Upper lobe of left lung (tissue), 4 donors: ENCODE measurements around the gene MYO15A.

Experiments used
- CTCF ChIP-seq, 6 experiments: fragments of 450-650 bp in 4 of 6; fragments of 200-600 bp in 2 of 6; sonication (generic) in 2 of 6; IDR thresholded peaks; one replicate each; pipeline ENCODE4 v1.5.1; 2016 to 2019; ENCODE audit warnings: antibody characterized with exemption in 6 of 6
- EP300 ChIP-seq, 4 donors: sonication (generic); formaldehyde crosslinking; IDR thresholded peaks; one replicate each; pipeline ENCODE4 v1.5.1; 2017; ENCODE audit warnings: antibody characterized with exemption in 4 of 4, control low read depth in 2 of 4
- POLR2A ChIP-seq, 4 donors: fragments of 450-650 bp; IDR thresholded peaks; one replicate each; pipeline ENCODE4 v1.5.1; 2016 to 2017; ENCODE audit warnings: antibody characterized with exemption in 4 of 4, mild to moderate bottlenecking in 2 of 4
- POLR2AphosphoS5 ChIP-seq, 2 donors: sonication (generic); formaldehyde crosslinking; IDR thresholded peaks; one replicate each; pipeline ENCODE4 v1.5.1; 2017; ENCODE audit warnings: antibody characterized with exemption in 2 of 2

- TF ChIP-seq CTCF (IDR thresholded peaks at IDR 0.05), result no peak
- TF ChIP-seq POLR2A (IDR thresholded peaks at IDR 0.05), result no peak
- TF ChIP-seq POLR2AphosphoS5 (IDR thresholded peaks at IDR 0.05), result no peak
- no peak for TF ChIP-seq EP300 (IDR thresholded peaks at IDR 0.05)
Observed at GRCh38 chr17:18074566-18075272, 33.8 kb upstream of the MYO15A start.
